KOPT-K1 (cell line): ENCODE data around the gene PALS2.

Experiments used
- H3K27ac ChIP-seq: fragments of 200-600 bp; sonication (generic); 2 replicates; pipeline ENCODE4 v1.5.1; 2016; ENCODE audit warnings: antibody characterized with exemption, mild to moderate bottlenecking, low read depth, low read length; ENCODE audit not compliant: poor library complexity, severe bottlenecking
- H3K36me3 ChIP-seq: fragments of 200-600 bp; sonication (generic); 2 replicates; pipeline ENCODE4 v1.5.1; 2017; ENCODE audit warnings: antibody characterized with exemption, mild to moderate bottlenecking, low read length, moderate library complexity; ENCODE audit not compliant: insufficient read depth
- H3K9me3 ChIP-seq: fragments of 200-600 bp; sonication (generic); 2 replicates; pipeline ENCODE4 v1.5.1; 2017; ENCODE audit warnings: antibody characterized with exemption, low read length, mild to moderate bottlenecking; ENCODE audit not compliant: insufficient read depth, poor library complexity, severe bottlenecking

Gene PALS2

GRCh38 chr7:24574386-24574785 is 1.1 kb downstream of the PALS2 start:
- Histone ChIP-seq H3K27ac (peak overlapping the region; percentile 40), H3K9me3 (no peaks in the 10 kb centered on the region), H3K36me3 (no peaks in the 10 kb centered on the region)

GRCh38 chr7:24574950-24575349 is 1.7 kb downstream of the PALS2 start:
- H3K9me3 ChIP-seq: no peaks in the 10 kb centered on the region
- H3K27ac ChIP-seq: no peak overlapping the region
- H3K36me3 ChIP-seq: no peaks in the 10 kb centered on the region

- Histone ChIP-seq H3K36me3 (no peaks in the 10 kb centered on the region), H3K27ac (no peak overlapping the region), H3K9me3 (no peaks in the 10 kb centered on the region)
Measured at GRCh38 chr7:24576171-24577025, 3.1 kb downstream of the PALS2 start.

DNA sequence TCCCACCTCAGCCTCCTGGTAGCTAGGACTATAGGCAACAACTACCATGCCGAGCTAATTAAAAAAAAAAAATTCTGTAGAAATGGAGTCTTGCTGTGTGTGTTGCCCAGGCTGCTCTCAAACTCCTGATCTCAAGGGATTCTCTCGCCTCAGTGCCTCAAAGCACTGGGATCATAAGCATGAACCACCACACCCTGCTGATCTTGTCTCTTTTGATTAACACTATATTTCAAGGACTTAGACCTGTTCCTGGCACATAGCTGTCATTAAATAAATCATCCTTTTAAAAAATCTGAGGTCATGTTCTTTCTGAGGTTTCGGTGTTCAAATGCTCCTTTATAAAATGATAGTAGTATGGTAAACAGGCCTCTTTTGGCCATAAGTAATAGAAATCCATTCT is 4.8 kb downstream of the PALS2 start:
- no peaks in the 10 kb centered on the region for H3K36me3 ChIP-seq
- H3K27ac ChIP-seq: no peak overlapping the region
- no peaks in the 10 kb centered on the region for H3K9me3 ChIP-seq

GRCh38 chr7:24580283-24580946 is 7.2 kb downstream of the PALS2 start:
- H3K27ac ChIP-seq: no peak overlapping the region

DNA sequence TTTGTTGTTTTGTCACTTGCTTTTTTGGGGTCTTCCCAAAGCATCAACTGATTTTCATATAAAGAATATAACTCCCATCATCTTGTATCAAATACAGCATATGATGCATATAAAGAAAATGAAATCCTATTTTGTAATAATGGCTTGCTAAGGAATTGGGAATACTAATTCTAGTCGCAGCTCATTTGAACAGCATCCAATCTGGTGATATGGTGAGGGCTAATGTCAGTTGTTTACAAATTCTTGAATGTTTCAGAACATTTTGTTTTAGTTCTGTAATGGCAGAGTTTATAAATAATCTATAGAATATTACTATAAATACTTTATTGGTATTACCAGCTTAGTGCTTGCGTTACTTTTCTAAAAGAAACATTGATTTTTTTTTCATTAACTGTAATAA is 8.9 kb downstream of the PALS2 start:
- Histone ChIP-seq H3K9me3 (no peaks in the 10 kb centered on the region), H3K36me3 (no peaks in the 10 kb centered on the region), H3K27ac (no peak overlapping the region)

More at GRCh38 chr7:24580283-24580946, 7.2 kb downstream of the PALS2 start:
- Histone ChIP-seq H3K9me3 (no peaks in the 10 kb centered on the region), H3K36me3 (no peaks in the 10 kb centered on the region)

DNA sequence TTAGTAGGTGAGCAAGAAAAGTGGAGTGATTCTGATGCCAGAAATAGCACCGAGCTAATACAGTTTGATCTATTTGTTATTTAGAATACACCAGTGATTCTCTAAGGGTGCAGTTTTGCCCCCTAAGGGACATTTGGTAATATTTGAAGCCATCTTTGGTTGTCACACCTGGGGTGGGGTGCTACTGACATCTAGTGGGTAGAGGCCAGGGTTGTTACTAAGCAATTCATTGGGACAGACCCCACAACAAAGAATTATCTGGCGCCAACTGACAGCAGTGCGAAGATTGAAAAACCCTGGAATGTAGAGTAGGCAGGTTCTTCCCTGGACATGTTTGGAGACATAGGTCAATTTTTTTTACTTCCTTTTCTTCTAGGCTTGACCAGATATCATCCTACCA is 14.6 kb downstream of the PALS2 start:
- Histone ChIP-seq H3K27ac (no peak overlapping the region), H3K36me3 (no peaks in the 10 kb centered on the region), H3K9me3 (no peaks in the 10 kb centered on the region)

DNA sequence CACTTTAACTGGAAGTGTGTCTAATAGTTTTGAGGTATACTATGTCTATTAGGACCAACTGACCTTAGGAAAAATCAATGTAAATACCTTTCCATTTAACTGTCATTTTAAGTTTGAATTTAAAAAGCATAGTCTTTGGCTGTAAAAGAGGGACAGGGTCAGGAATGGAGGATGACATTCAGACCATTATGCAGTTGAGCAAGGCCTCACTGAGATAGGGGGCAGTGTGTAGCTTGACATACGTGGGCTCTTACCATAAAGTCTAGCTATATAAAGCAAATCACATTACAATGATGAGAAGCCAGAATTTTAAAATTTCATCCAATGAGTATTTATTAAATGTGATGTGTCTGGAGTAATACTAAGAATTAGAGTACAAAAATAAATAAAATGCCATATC is 17.9 kb downstream of the PALS2 start:
- no peaks in the 10 kb centered on the region for H3K36me3 ChIP-seq
- H3K27ac ChIP-seq: no peak overlapping the region
- H3K9me3 ChIP-seq: no peaks in the 10 kb centered on the region

DNA sequence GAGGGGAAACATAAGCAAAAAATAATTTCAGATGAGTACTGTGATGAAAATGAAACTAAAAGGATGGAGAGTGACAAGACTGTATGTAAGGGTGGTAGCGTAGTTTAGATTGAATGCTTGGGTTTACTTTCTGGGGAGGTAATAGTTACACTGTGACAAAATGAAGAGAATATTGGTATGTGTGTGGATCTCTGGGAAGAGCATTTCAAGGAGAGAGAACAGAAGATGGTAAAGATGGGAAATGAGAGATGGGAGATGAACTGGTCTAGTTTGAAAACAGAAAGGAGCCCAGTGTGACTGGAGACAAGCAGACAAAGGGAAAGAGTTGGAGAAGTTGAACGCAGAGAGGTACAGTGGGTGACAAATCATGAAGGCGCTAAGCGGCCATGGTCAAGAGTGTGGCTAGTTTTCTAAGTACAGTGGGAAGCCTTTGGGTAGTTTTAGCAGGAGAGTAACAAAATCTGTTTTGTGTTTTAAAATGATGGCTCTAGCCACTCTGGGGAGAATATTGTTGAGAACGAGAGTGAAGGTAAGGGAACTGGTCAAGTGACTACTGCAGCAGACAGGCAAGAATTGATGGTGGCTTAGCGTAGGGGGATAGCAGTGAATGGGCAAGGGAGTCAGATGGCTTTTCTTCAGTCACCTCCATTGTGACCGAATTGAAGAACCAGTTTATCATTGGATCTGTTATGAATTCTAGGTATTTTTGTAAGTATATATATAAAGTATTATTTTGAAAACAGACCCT is 22.6 kb downstream of the PALS2 start:
- Histone ChIP-seq H3K27ac (peak overlapping the region; percentile 52), H3K36me3 (no peaks in the 10 kb centered on the region), H3K9me3 (no peaks in the 10 kb centered on the region)

DNA sequence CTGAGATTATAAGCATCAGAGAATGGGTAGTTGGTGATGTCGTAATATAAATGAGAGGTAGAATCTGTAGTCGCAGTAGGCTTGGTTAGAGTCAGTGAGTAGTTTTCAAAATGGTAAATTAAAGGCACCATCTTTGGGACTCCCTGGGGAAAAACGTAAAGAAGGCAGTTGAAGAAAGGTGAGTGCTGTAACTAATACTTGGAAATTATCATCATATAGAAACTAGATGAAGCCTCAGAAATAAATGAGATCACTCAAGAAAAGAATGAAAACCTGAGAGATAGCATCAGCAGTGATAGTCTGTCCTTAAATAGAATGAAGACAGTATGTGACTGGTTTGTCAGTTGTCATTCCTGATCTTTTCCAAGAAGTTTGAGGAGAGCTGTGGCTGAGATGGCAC is 23.8 kb downstream of the PALS2 start:
- H3K36me3 ChIP-seq: no peaks in the 10 kb centered on the region
- H3K27ac ChIP-seq: no peak overlapping the region
- no peaks in the 10 kb centered on the region for H3K9me3 ChIP-seq

DNA sequence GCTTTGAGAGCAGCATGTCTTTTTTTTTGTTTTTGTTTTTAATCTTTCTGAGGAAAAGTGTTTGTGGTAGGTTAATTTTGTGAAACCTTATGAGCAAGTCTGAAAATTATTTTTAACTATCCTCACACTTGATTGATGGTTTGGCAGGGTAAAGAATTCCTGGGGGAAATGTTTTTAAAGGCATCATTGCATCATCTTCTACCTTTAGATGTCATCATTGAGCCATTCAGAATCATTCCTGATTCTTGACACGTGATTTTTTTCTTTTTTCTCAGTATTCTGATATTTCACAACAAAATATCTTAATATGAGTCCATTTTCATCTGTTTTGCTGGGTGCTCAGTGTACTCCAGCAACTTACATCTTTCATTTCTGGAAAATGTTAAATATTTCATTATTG is 28.3 kb downstream of the PALS2 start:
- Histone ChIP-seq H3K36me3 (no peaks in the 10 kb centered on the region), H3K27ac (no peak overlapping the region), H3K9me3 (peaks cover 9% of the 10 kb centered on the region)

GRCh38 chr7:24602860-24603456 is 29.7 kb downstream of the PALS2 start:
- Histone ChIP-seq H3K36me3 (no peaks in the 10 kb centered on the region), H3K27ac (no peak overlapping the region), H3K9me3 (peaks cover 9% of the 10 kb centered on the region)

DNA sequence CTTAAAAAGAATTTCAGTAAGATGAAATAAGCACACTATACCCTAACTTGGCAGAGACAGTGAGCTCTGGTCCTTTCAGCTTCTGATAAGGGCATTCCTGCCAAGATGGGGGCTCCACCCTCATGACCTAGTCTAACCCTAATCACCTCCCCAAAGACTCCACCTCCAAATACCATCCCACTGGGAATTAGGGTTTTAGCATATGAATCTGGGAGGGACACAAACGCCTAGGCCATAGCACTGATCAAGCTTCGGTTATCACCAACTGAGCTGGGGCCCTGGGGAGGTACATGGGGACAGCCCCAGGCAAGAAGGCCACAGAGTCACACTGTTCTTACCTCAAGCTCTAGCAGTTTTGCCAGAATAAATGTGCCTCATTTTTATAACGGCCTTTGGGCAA is 31.4 kb downstream of the PALS2 start:
- Histone ChIP-seq H3K36me3 (no peaks in the 10 kb centered on the region), H3K9me3 (peaks cover 9% of the 10 kb centered on the region), H3K27ac (no peak overlapping the region)

DNA sequence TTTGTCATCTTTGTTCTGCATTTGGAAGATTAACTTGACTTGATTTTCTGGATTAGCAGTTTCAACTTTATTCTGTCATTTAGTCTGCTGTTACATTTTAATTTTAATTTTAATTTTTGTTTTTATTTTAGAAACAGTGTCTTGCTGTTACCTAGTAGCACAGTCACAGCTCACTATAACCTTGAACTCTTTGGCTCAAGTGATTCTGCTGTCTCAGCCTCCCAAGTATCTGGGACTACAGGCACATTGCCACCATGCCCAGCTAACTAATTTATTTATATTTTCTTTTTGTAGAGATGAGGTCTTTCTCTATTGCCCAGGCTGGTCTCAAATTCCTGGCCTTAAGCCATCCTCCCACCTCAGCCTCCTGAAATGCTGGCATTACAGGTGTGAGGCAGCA is 35.3 kb downstream of the PALS2 start:
- Histone ChIP-seq H3K9me3 (no peaks in the 10 kb centered on the region), H3K27ac (no peak overlapping the region), H3K36me3 (no peaks in the 10 kb centered on the region)

DNA sequence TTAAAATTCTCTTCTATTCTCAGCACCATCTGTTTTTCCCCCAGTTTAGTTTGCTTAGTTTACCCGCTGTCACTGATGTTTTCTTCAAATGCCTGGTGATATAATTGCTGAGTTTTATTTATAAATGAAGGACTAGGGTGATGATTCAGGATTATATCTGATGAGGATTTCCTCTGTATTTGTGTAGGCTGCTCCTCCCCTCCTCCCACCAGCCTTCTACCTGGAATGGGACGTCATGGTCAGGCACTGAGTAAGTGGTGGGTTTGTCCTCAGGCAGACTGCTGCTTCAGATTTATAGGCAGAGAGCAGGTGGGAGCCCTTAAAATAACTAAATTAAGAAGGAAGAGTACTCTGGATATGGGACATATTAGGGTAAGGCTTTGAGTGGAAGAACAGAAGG is 35.8 kb downstream of the PALS2 start:
- Histone ChIP-seq H3K27ac (no peak overlapping the region), H3K36me3 (no peaks in the 10 kb centered on the region), H3K9me3 (no peaks in the 10 kb centered on the region)
